GM12878 (cell line): ENCODE measurements around the gene CAPS. TPM values are rescaled to one million over a fixed set of nuclear protein-coding genes. Genes with fewer than 3 reads are reported as not detected.

ENCODE experiments used
- ATAC-seq: fragments of 200-7000 bp; cut with Tn5 transposase; 3 replicates; pipeline ENCODE4 v1.9.1; 2020; ENCODE audit warnings: mild to moderate bottlenecking, moderate library complexity
- BruUV-seq: library from RNA; stranded (reverse); fragments of 400-500 nt; replicated peaks from 2 replicates; lab custom pipeline; 2021; lab: Mats Ljungman, UMichigan
- CTCF ChIA-PET: fragments of 300-600 bp; sonication (Branson Sonifier 250); formaldehyde crosslinking; extraction: SDS; loops from one replicate; lab custom pipeline; 2021; ENCODE audit warnings: inconsistent platforms; lab: Yijun Ruan, JAX
- POLR2A ChIA-PET: fragments of 350-600 bp; formaldehyde crosslinking; extraction: SDS; loops from one replicate; lab custom pipeline; 2021; ENCODE audit warnings: inconsistent platforms; lab: Charles Lee
- RAD21 ChIA-PET: fragments of 300-600 bp; sonication (Branson Sonifier 250); formaldehyde crosslinking; loops from one replicate; lab custom pipeline; 2023; ENCODE audit warnings: antibody characterized with exemption; ENCODE audit not compliant: unreplicated experiment; lab: Charles Lee
- SMC1A ChIA-PET: fragments of 300-600 bp; sonication (Branson Sonifier 250); formaldehyde crosslinking; loops from one replicate; lab custom pipeline; 2023; ENCODE audit not compliant: unreplicated experiment, uncharacterized antibody; lab: Charles Lee
- DNase-seq: peaks from one replicate; pipeline ENCODE4 v3.0.0-alpha.2; 2011; ENCODE audit warnings: low read depth, low spot score
- FAIRE-seq: peaks from 3 replicates; lab custom pipeline; 2011; peaks lifted over from hg19 to GRCh38; lab: Jason Lieb, UNC
- H2AFZ ChIP-seq: 2 replicates; pipeline ENCODE4 v1.6.0; 2011; ENCODE audit warnings: low read depth, low read length, control low read depth; ENCODE audit not compliant: control insufficient read depth
- H3K27ac ChIP-seq: 2 replicates; pipeline ENCODE4 v1.5.1; 2011; ENCODE audit warnings: control low read depth; ENCODE audit not compliant: control insufficient read depth, insufficient read depth
- H3K27me3 ChIP-seq, 2 experiments: replicated peaks in 1 of 2; 2 replicates each; pipeline versions ENCODE4 v1.6.0 to v1.6.1; 2011; ENCODE audit warnings: low read length in 1 of 2; ENCODE audit not compliant: control insufficient read depth in 2 of 2, insufficient read depth in 2 of 2
- H3K36me3 ChIP-seq, 2 experiments: 2 replicates each; pipeline ENCODE4 v1.5.1; 2011; ENCODE audit warnings: low read length in 1 of 2; ENCODE audit not compliant: control insufficient read depth in 2 of 2, insufficient read depth in 2 of 2
- H3K4me1 ChIP-seq: 2 replicates; pipeline ENCODE4 v1.6.1; 2011; ENCODE audit warnings: mild to moderate bottlenecking, low read length, moderate library complexity, mixed read lengths; ENCODE audit not compliant: control insufficient read depth, insufficient read depth
- H3K4me2 ChIP-seq: 2 replicates; pipeline ENCODE4 v1.6.0; 2011; ENCODE audit warnings: control low read depth; ENCODE audit not compliant: control insufficient read depth, insufficient read depth
- H3K4me3 ChIP-seq: fragments of 200-600 bp; sonication (generic); 2 replicates; pipeline ENCODE4 v1.5.1; 2016
- H3K79me2 ChIP-seq: 2 replicates; pipeline ENCODE4 v1.6.0; 2011; ENCODE audit warnings: low read length; ENCODE audit not compliant: control insufficient read depth, insufficient read depth
- H3K9ac ChIP-seq: 2 replicates; pipeline ENCODE4 v1.8.0; 2011; ENCODE audit warnings: low read length, control low read depth, mixed read lengths; ENCODE audit not compliant: control insufficient read depth, insufficient read depth
- H3K9me3 ChIP-seq: replicated peaks from 3 replicates; pipeline ENCODE4 v1.5.1; 2011; ENCODE audit warnings: mild to moderate bottlenecking, low read length; ENCODE audit not compliant: control insufficient read depth, insufficient read depth
- H4K20me1 ChIP-seq: 2 replicates; pipeline ENCODE4 v1.6.0; 2011; ENCODE audit not compliant: control insufficient read depth, insufficient read depth
- ASH2L ChIP-seq: fragments of 300-600, 200-600 bp; sonication (generic); IDR thresholded peaks from 2 replicates; pipeline ENCODE4 v1.6.1; 2017; ENCODE audit warnings: low read depth, mild to moderate bottlenecking, borderline replicate concordance
- BACH1 ChIP-seq: fragments of 450-650 bp; IDR thresholded peaks from 2 replicates; pipeline ENCODE4 v1.6.1; 2017; ENCODE audit warnings: mild to moderate bottlenecking, borderline replicate concordance
- BCL11A ChIP-seq: IDR thresholded peaks from 2 replicates; pipeline ENCODE4 v1.6.1; 2011; ENCODE audit warnings: low read depth, low read length
- CBFB ChIP-seq: IDR thresholded peaks from 2 replicates; pipeline ENCODE4 v1.6.1; 2016; ENCODE audit warnings: antibody characterized with exemption, low read depth
- CBX5 ChIP-seq: sonication (generic); IDR thresholded peaks from 2 replicates; pipeline ENCODE4 v1.6.1; 2016; ENCODE audit warnings: low read depth, moderate library complexity, mild to moderate bottlenecking, inconsistent platforms
- ELK1 ChIP-seq: IDR thresholded peaks from 2 replicates; pipeline ENCODE4 v1.6.1; 2012; ENCODE audit warnings: low read depth, low read length, improper control_type of control experiment
- HDAC2 ChIP-seq: fragments of 200-600 bp; sonication (generic); IDR thresholded peaks from 2 replicates; pipeline ENCODE4 v1.6.1; 2017
- NFYA ChIP-seq: IDR thresholded peaks from 2 replicates; pipeline ENCODE4 v1.6.1; 2011; ENCODE audit warnings: low read depth, mild to moderate bottlenecking, low read length, improper control_type of control experiment, borderline replicate concordance
- PML ChIP-seq: IDR thresholded peaks from 2 replicates; pipeline ENCODE4 v1.6.1; 2012; ENCODE audit warnings: low read length, inconsistent platforms
- RUNX3 ChIP-seq: IDR thresholded peaks from 2 replicates; pipeline ENCODE4 v1.6.1; 2012; ENCODE audit warnings: low read length, inconsistent platforms
- SIX5 ChIP-seq: IDR thresholded peaks from 2 replicates; pipeline ENCODE4 v1.6.1; 2011; ENCODE audit warnings: mild to moderate bottlenecking, low read depth, low read length, moderate library complexity; ENCODE audit not compliant: severe bottlenecking
- SMC3 ChIP-seq: IDR thresholded peaks from 2 replicates; pipeline ENCODE4 v1.6.1; 2011; ENCODE audit warnings: low read length, improper control_type of control experiment, borderline replicate concordance
- ZBED1 ChIP-seq: IDR thresholded peaks from 2 replicates; pipeline ENCODE4 v1.6.1; 2016; ENCODE audit warnings: borderline replicate concordance
- ZBTB11 ChIP-seq: fragments of 450-650 bp; formaldehyde crosslinking; IDR thresholded peaks from 2 replicates; pipeline ENCODE4 v1.5.0; 2022; ENCODE audit warnings: mild to moderate bottlenecking, missing genetic modification characterization
- WGBS: methylation state at CpG from one replicate; pipeline ENCODE4 v1.1.6; 2016; ENCODE audit warnings: low lambda C conversion rate; ENCODE audit not compliant: insufficient replicate concordance, insufficient coverage; ENCODE audit errors: missing lambda C conversion rate; 5-methylcytosine and 5-hydroxymethylcytosine counted together
- in situ Hi-C: fragments of 300-500 bp; cut with MboI; formaldehyde crosslinking; loops from 9 replicates; pipeline ENCODE4 v1.14.3; 2018; ENCODE audit warnings: mixed read lengths
- intact Hi-C: fragments of 100-400 bp; cut with micrococcal nuclease; formaldehyde crosslinking; loops from one replicate; pipeline ENCODE4 v1.14.2; 2022; ENCODE audit not compliant: unreplicated experiment
- polyA plus RNA-seq, 11 experiments: library from polyadenylated mRNA; depleted of rRNA in 4 of 11; unstranded in 6 of 11; stranded (reverse) in 5 of 11; fragments of >200 nt; fragmentation: Nextera tagmentation in 4 of 11; fragmentation: Illumina TruSeq in 1 of 11; extraction: Ambion mirVana in 4 of 11; extraction: Trizol in 1 of 11; gene quantifications; 1 replicate in 1 of 11; 2 replicates in 10 of 11; pipeline versions ENCODE4 v1.2.1 to v1.2.3, GENCODE V29; 2011 to 2016; ENCODE audit warnings: inconsistent platforms in 2 of 11, missing spikeins in 2 of 11, low read depth in 1 of 11
- total RNA-seq, 4 experiments: library from RNA; depleted of rRNA in 3 of 4; stranded (reverse); fragments of >200 nt in 3 of 4; fragmentation: Illumina TruSeq in 1 of 4; extraction: Trizol in 1 of 4; gene quantifications; 2 replicates each; pipeline versions ENCODE4 v1.2.1 to v1.2.3, GENCODE V29; 2013 to 2021
- TF ChIP-seq, protein P1 (sequence below): fragments of 450-650 bp; IDR thresholded peaks from 2 replicates; pipeline ENCODE4 v1.6.1; 2017; ENCODE audit warnings: low read depth, mild to moderate bottlenecking, moderate library complexity
- TF ChIP-seq, protein P2 (sequence below): fragments of 450-650 bp; IDR thresholded peaks from 2 replicates; pipeline ENCODE4 v1.6.1; 2017; ENCODE audit warnings: mild to moderate bottlenecking

The CAPS gene
- total and polyA plus RNA-seq, 10 of the 15 experiments (the other 5 are each of a cell fraction or from before 2014, with no cell fraction given): 0.09 to 6.9 (median 2.9) TPM

DNA sequence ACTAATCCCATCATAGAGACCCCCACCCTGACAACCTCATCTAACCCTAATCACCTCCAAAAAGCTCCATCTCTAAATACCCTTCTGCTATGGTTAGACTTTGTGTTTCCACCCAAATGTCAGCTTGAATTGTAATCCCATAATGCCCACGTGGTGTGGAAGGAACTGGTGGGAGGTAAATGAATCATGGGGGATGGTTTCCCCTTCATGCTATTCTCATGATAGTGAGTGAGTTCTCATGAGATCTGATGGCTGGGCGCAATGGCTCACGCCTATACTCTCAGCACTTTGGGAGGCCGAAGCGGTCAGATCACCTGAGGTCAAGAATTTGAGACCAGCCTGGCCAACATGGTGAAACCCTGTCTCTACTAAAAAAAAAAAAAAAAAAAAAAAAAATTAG lies 6.8 kb upstream of the CAPS start:
- Histone ChIP-seq H3K36me3 (no peaks in the 10 kb centered on the region), H2AFZ (no peak overlapping the region), H3K4me2 (no peak overlapping the region), H3K4me3 (no peak overlapping the region), H3K9me3 (no peaks in the 10 kb centered on the region), H3K79me2 (peaks cover 14% of the 10 kb centered on the region), H3K4me1 (peaks cover 8% of the 10 kb centered on the region), H4K20me1 (no peaks in the 10 kb centered on the region), H3K27me3 (no peaks in the 10 kb centered on the region), H3K9ac (no peak overlapping the region), H3K27ac (no peak overlapping the region)
- no TSS peak for BruUV-seq
- in situ Hi-C loops (no loop called here), intact Hi-C loops (no loop called here)
- FAIRE-seq: no peak
- no peak for DNase-seq
- ChIA-PET RAD21 (no interaction called here), SMC1A (no interaction called here), CTCF (interaction anchor here (0.9 to 2.6 kb wide), 2 partner anchors 61 to 116 kb away, joined by 3 to 8 read pairs; no protein-coding TSS in a partner anchor), POLR2A (no interaction called here)
- 60% methylated on average over 5 of the region's 5 CpGs for WGBS
- ATAC-seq: no peak
- no peak for TF ChIP-seq RUNX3
- no peak for TF ChIP-seq CBX5
- TF ChIP-seq CBFB: no peak
- no peak for TF ChIP-seq ASH2L
- no peak for TF ChIP-seq BCL11A
- no peak for TF ChIP-seq HDAC2
- no peak for TF ChIP-seq PML
- TF ChIP-seq SIX5: no peak
- no peak for TF ChIP-seq ZBTB11
- TF ChIP-seq NFYA: no peak
- TF ChIP-seq BACH1: no peak
- no peak for TF ChIP-seq ELK1
- TF ChIP-seq, protein P1, sequence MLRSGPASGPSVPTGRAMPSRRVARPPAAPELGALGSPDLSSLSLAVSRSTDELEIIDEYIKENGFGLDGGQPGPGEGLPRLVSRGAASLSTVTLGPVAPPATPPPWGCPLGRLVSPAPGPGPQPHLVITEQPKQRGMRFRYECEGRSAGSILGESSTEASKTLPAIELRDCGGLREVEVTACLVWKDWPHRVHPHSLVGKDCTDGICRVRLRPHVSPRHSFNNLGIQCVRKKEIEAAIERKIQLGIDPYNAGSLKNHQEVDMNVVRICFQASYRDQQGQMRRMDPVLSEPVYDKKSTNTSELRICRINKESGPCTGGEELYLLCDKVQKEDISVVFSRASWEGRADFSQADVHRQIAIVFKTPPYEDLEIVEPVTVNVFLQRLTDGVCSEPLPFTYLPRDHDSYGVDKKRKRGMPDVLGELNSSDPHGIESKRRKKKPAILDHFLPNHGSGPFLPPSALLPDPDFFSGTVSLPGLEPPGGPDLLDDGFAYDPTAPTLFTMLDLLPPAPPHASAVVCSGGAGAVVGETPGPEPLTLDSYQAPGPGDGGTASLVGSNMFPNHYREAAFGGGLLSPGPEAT: no peak
- TF ChIP-seq SMC3: no peak
- TF ChIP-seq, protein P2, sequence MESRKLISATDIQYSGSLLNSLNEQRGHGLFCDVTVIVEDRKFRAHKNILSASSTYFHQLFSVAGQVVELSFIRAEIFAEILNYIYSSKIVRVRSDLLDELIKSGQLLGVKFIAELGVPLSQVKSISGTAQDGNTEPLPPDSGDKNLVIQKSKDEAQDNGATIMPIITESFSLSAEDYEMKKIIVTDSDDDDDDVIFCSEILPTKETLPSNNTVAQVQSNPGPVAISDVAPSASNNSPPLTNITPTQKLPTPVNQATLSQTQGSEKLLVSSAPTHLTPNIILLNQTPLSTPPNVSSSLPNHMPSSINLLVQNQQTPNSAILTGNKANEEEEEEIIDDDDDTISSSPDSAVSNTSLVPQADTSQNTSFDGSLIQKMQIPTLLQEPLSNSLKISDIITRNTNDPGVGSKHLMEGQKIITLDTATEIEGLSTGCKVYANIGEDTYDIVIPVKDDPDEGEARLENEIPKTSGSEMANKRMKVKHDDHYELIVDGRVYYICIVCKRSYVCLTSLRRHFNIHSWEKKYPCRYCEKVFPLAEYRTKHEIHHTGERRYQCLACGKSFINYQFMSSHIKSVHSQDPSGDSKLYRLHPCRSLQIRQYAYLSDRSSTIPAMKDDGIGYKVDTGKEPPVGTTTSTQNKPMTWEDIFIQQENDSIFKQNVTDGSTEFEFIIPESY: no peak
- no peak for TF ChIP-seq ZBED1
